BLaER1 treated with 17β-estradiol and CSF1 and Interleukin-3, amounts not matched to agents 10 nM and 100 nM (cell line): Measurements from ENCODE around the gene LENEP.

Source experiments
- H3K27ac ChIP-seq, 11 experiments: shearing (Covaris generic); formaldehyde crosslinking; 2 replicates each; pipeline ENCODE4 v1.8.1; 2022
- H3K27me3 ChIP-seq, 11 experiments: shearing (Covaris generic); formaldehyde crosslinking; 2 replicates each; pipeline ENCODE4 v1.8.1; 2022
- H3K36me3 ChIP-seq, 11 experiments: shearing (Covaris generic); formaldehyde crosslinking; 2 replicates each; pipeline ENCODE4 v1.8.1; 2022
- H3K4me1 ChIP-seq, 10 experiments: shearing (Covaris generic); formaldehyde crosslinking; 2 replicates each; pipeline ENCODE4 v1.8.1; 2022
- H3K4me2 ChIP-seq, 11 experiments: shearing (Covaris generic); formaldehyde crosslinking; 2 replicates each; pipeline ENCODE4 v1.8.1; 2022
- H3K4me3 ChIP-seq, 10 experiments: shearing (Covaris generic); formaldehyde crosslinking; 2 replicates each; pipeline ENCODE4 v1.8.1; 2022
- H3K9ac ChIP-seq, 11 experiments: shearing (Covaris generic); formaldehyde crosslinking; 2 replicates each; pipeline ENCODE4 v1.8.1; 2022
- H3K9me3 ChIP-seq, 11 experiments: shearing (Covaris generic); formaldehyde crosslinking; replicated peaks in 1 of 11; 2 replicates each; pipeline ENCODE4 v1.8.1; 2022
- H4K20me1 ChIP-seq, 11 experiments: shearing (Covaris generic); formaldehyde crosslinking; 2 replicates each; pipeline ENCODE4 v1.8.1; 2022
- Cebpa-rat ChIP-seq, 11 experiments: shearing (Covaris generic); IDR thresholded peaks; 2 replicates each; pipeline ENCODE4 v1.8.1; 2022

The LENEP gene

DNA sequence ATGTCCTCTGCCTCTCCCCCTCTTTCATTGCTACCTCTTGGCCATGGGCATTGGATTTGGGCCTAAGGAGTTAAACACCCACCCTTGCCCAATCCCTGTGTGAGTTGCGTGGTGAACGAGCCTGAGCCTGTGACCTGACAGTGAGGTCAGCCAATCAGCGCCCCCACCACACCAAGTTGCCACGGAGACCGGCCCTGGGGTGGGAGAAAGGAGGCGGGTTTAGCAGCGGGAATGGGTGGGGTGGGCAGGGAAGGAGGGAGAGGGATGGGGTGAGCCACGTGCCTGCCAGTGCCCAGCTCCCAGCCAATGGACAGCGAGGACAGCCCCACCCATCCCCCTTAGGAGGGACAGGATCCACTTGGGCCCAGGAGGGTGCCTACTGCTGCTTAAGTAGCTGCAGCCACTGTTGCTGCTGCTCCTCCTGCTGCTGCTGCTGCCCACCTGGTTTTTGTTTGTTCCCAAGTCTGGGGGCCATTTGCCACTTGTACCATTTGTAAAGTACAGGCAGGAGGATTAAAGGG, 18.7 kb downstream of the LENEP start:
- peak overlapping the region in 9 of 11 experiments; percentile 24 to 93 (median 87); a peak in 18 of 22 replicates for H3K27ac ChIP-seq
- peaks cover 0 to 48% (median 19%) of the 10 kb centered on the region in 11 experiments; a peak in 11 of 22 replicates for H4K20me1 ChIP-seq

GRCh38 chr1:155012776-155013602, 19.6 kb downstream of the LENEP start:
- H3K4me1 ChIP-seq, result peaks cover 92 to 100% (median 99%) of the 10 kb centered on the region in 10 experiments
- peaks cover 0 to 52% (median 11%) of the 10 kb centered on the region in 11 experiments; a peak in 11 of 22 replicates for H4K20me1 ChIP-seq
- no peaks in the 10 kb centered on the region for H3K9me3 ChIP-seq
- H3K27me3 ChIP-seq, result no peaks in the 10 kb centered on the region
- H3K9ac ChIP-seq, result peak overlapping the region in 6 of 11 experiments; percentile 13 to 97 (median 30); a peak in 10 of 22 replicates
- TF ChIP-seq Cebpa-rat (IDR thresholded peaks at IDR 0.05), result no peak
- H3K27ac ChIP-seq, result peak overlapping the region in 10 of 11 experiments; percentile 3 to 93 (median 69); a peak in 15 of 22 replicates
- peak overlapping the region in 2 of 10 experiments; percentile 18 to 96; a peak in 3 of 20 replicates for H3K4me3 ChIP-seq
- peak overlapping the region; percentile 95 to 100 (median 98) for H3K4me2 ChIP-seq
- peaks cover 12 to 48% (median 18%) of the 10 kb centered on the region in 11 experiments; a peak in 17 of 22 replicates for H3K36me3 ChIP-seq

More for the DNA sequence above, 18.7 kb downstream of the LENEP start:
- Histone ChIP-seq H3K9me3 (no peaks in the 10 kb centered on the region), H3K27me3 (no peaks in the 10 kb centered on the region), H3K36me3 (peaks cover 12 to 48% (median 18%) of the 10 kb centered on the region in 11 experiments; a peak in 17 of 22 replicates), H3K4me3 (peak overlapping the region in 3 of 10 experiments; percentile 18 to 96 (median 68); a peak in 4 of 20 replicates), H3K4me1 (peaks cover 95 to 100% (median 100%) of the 10 kb centered on the region in 10 experiments), H3K4me2 (peak overlapping the region; percentile 95 to 100 (median 98)), H3K9ac (peak overlapping the region in 7 of 11 experiments; percentile 16 to 97 (median 37); a peak in 8 of 22 replicates)
- TF ChIP-seq Cebpa-rat (IDR thresholded peaks at IDR 0.05), result no peak

DNA sequence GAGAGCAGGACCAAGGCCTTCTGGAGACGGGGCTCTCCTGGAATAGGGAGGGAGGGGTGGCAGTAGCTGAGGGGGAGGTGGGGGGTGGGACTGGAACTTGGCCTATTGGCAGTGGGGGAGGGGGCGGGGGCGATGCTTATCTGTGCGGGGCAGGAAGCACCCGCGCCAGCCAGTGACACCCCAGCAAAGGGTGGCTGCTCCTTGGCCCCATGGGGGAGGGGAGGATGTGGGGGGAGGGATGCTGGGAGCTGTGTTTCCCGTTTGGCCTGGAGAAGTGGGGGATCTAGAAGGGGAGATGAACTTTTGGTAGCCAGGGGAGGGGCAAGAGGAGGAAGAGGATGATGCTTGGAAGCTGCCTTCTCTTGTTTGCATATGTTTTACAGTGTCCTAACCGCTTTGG, 20.2 kb downstream of the LENEP start:
- peaks cover 12 to 49% (median 18%) of the 10 kb centered on the region in 11 experiments; a peak in 17 of 22 replicates for H3K36me3 ChIP-seq
- H3K4me1 ChIP-seq, result peaks cover 96 to 100% (median 99%) of the 10 kb centered on the region in 10 experiments

GRCh38 chr1:155014709-155015508, 21.5 kb downstream of the LENEP start:
- TF ChIP-seq Cebpa-rat (IDR thresholded peaks at IDR 0.05), result no peak
- peak overlapping the region in 5 of 11 experiments; percentile 20 to 81 (median 77); a peak in 8 of 22 replicates for H3K27ac ChIP-seq

More for the DNA sequence above, 20.2 kb downstream of the LENEP start:
- Histone ChIP-seq H3K9me3 (no peaks in the 10 kb centered on the region), H3K27ac (peak overlapping the region in 8 of 11 experiments; percentile 7 to 92 (median 74); a peak in 12 of 22 replicates), H3K4me2 (peak overlapping the region; percentile 95 to 100 (median 98)), H3K4me3 (peak overlapping the region in 1 of 10 experiments; percentile 44; a peak in 2 of 20 replicates), H4K20me1 (peaks cover 0 to 55% (median 9%) of the 10 kb centered on the region in 11 experiments; a peak in 11 of 22 replicates), H3K27me3 (no peaks in the 10 kb centered on the region), H3K9ac (peak overlapping the region in 9 of 11 experiments; percentile 4 to 97 (median 33); a peak in 11 of 22 replicates)
- TF ChIP-seq Cebpa-rat (IDR thresholded peaks at IDR 0.05), result no peak

DNA sequence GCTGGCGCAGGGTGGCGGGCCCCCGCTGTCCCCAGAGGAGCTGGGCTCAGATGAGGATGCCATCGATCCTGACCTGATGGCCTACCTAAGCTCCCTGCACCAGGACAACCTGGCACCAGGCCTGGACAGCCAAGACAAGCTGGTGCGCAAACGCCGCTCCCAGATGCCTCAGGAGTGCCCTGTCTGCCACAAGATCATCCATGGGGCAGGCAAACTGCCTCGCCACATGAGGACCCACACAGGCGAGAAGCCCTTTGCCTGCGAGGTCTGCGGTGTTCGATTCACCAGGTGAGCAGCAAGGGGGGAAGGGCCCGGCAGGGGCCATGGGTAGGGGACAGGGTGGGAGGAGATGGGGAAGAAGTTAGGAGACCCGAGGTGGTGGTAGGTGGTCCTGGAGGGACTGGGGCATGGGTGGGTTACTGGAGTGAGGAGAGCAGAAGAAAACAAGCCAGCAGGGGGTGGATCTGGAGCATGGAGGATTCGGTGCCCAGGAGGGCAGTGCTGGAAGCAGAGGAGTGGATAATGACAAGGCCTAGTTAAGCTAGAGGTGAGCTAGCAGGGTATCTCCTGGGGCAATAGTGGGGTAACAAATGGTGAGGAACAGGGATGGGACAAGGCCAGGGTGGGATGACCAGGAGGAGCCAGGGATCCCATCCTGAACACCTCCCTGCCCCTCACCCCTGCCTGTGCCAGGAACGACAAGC, 22.3 kb downstream of the LENEP start:
- peak overlapping the region; percentile 93 to 100 (median 98) for H3K4me2 ChIP-seq
- H3K36me3 ChIP-seq, result peaks cover 12 to 62% (median 18%) of the 10 kb centered on the region in 11 experiments; a peak in 17 of 22 replicates
- H3K27me3 ChIP-seq, result no peaks in the 10 kb centered on the region
- peaks cover 84 to 94% (median 91%) of the 10 kb centered on the region in 10 experiments for H3K4me1 ChIP-seq
- H3K9me3 ChIP-seq, result no peaks in the 10 kb centered on the region
- H4K20me1 ChIP-seq, result peaks cover 0 to 70% (median 11%) of the 10 kb centered on the region in 11 experiments; a peak in 11 of 22 replicates
- peak overlapping the region in 2 of 10 experiments; percentile 48 to 62; a peak in 2 of 20 replicates for H3K4me3 ChIP-seq
- H3K27ac ChIP-seq, result peak overlapping the region in 6 of 11 experiments; percentile 29 to 81 (median 74); a peak in 12 of 22 replicates
- peak overlapping the region in 7 of 11 experiments; percentile 8 to 77 (median 72); a peak in 8 of 22 replicates for H3K9ac ChIP-seq
- TF ChIP-seq Cebpa-rat (IDR thresholded peaks at IDR 0.05), result no peak

More at GRCh38 chr1:155014709-155015508, 21.5 kb downstream of the LENEP start:
- Histone ChIP-seq H3K9me3 (no peaks in the 10 kb centered on the region), H3K36me3 (peaks cover 12 to 62% (median 18%) of the 10 kb centered on the region in 11 experiments; a peak in 17 of 22 replicates), H3K4me1 (peaks cover 92 to 100% (median 98%) of the 10 kb centered on the region in 10 experiments), H3K4me3 (no peak overlapping the region), H4K20me1 (peaks cover 0 to 68% (median 11%) of the 10 kb centered on the region in 11 experiments; a peak in 11 of 22 replicates), H3K9ac (peak overlapping the region in 4 of 11 experiments; percentile 32 to 53 (median 46); a peak in 4 of 22 replicates), H3K4me2 (peak overlapping the region; percentile 93 to 100 (median 98); a peak in 21 of 22 replicates), H3K27me3 (no peaks in the 10 kb centered on the region)

- Histone ChIP-seq H3K27me3 (no peaks in the 10 kb centered on the region), H4K20me1 (peaks cover 0 to 70% (median 11%) of the 10 kb centered on the region in 11 experiments; a peak in 11 of 22 replicates), H3K9me3 (no peaks in the 10 kb centered on the region), H3K4me3 (peak overlapping the region in 5 of 10 experiments; percentile 37 to 62 (median 52); a peak in 5 of 20 replicates), H3K27ac (peak overlapping the region; percentile 3 to 81 (median 70); a peak in 20 of 22 replicates), H3K4me1 (peaks cover 78 to 87% (median 86%) of the 10 kb centered on the region in 10 experiments), H3K9ac (peak overlapping the region; percentile 43 to 77 (median 71); a peak in 16 of 22 replicates), H3K4me2 (peak overlapping the region; percentile 93 to 100 (median 98)), H3K36me3 (peaks cover 12 to 56% (median 18%) of the 10 kb centered on the region in 11 experiments; a peak in 17 of 22 replicates)
- TF ChIP-seq Cebpa-rat (IDR thresholded peaks at IDR 0.05), result no peak
These were observed 22.9 kb downstream of the LENEP start for GRCh38 chr1:155016231-155016831.
